IMR-90 (cell line): ENCODE data around the gene PKP4.

Experiments
- BHLHE40 ChIP-seq: fragments of 150-350 bp; IDR thresholded peaks from 2 replicates; pipeline ENCODE4 v1.6.1; 2016; ENCODE audit warnings: mild to moderate bottlenecking, low read depth, low read length
- CEBPB ChIP-seq: IDR thresholded peaks from 2 replicates; pipeline ENCODE4 v1.6.1; 2012; ENCODE audit warnings: low read depth, low read length, improper control_type of control experiment
- MAZ ChIP-seq: IDR thresholded peaks from 2 replicates; pipeline ENCODE4 v1.6.1; 2012; ENCODE audit warnings: low read depth, mild to moderate bottlenecking, low read length, improper control_type of control experiment, moderate library complexity, borderline replicate concordance
- POLR2A ChIP-seq: IDR thresholded peaks from 2 replicates; pipeline ENCODE4 v1.6.1; 2012; ENCODE audit warnings: mild to moderate bottlenecking, low read depth, low read length
- RFX5 ChIP-seq: IDR thresholded peaks from 2 replicates; pipeline ENCODE4 v1.8.0; 2012; ENCODE audit warnings: low read depth, mild to moderate bottlenecking, low read length, moderate library complexity
- TF ChIP-seq, protein P1 (sequence below): conservative IDR thresholded peaks from 2 replicates; pipeline ENCODE4 v1.5.1; 2012; ENCODE audit warnings: mild to moderate bottlenecking, low read depth, low read length, improper control_type of control experiment

DNA sequence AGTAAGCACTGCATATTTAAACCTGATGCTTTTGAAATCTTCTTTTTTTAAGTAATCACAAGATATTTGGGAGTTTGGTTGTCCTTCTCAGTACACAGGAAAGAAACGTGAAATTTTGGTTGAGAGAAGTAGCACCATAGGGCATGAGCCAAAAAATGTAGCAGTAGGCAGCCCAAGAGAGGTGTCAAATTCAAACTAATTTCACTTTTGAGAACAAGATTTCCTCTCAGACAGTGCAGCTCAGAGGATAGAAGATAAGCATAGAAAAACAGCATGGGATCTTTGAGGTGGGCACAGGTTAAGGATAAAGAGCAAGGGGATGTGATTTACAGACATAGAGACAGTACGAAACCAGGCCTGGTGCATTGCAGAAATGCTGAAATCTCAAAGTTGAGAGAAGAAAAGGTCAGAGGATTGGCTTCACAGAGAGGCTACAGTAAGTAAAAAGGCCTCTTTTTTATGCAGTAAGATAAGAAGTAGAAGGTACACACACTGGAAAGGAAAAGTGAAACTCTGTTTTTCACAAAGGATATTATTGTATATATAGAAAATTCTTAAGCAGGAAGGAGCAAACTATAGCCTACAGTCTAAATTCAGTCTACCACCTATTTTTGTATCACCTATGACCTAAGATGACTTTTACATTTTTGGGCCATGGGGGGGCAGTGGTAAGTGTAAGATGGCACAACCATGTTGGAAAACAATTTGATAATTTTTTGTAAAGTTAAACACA is 89.8 kb downstream of the PKP4 start:
- TF ChIP-seq, protein P1, sequence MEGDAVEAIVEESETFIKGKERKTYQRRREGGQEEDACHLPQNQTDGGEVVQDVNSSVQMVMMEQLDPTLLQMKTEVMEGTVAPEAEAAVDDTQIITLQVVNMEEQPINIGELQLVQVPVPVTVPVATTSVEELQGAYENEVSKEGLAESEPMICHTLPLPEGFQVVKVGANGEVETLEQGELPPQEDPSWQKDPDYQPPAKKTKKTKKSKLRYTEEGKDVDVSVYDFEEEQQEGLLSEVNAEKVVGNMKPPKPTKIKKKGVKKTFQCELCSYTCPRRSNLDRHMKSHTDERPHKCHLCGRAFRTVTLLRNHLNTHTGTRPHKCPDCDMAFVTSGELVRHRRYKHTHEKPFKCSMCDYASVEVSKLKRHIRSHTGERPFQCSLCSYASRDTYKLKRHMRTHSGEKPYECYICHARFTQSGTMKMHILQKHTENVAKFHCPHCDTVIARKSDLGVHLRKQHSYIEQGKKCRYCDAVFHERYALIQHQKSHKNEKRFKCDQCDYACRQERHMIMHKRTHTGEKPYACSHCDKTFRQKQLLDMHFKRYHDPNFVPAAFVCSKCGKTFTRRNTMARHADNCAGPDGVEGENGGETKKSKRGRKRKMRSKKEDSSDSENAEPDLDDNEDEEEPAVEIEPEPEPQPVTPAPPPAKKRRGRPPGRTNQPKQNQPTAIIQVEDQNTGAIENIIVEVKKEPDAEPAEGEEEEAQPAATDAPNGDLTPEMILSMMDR = no peak
- TF ChIP-seq MAZ = no peak
- no peak for TF ChIP-seq RFX5
- TF ChIP-seq POLR2A = no peak
- TF ChIP-seq BHLHE40 = no peak
- no peak for TF ChIP-seq CEBPB
